ENCODE data around the gene ACOT13.
"Not testable (repeated sequence)": the region's sequence is repeated elsewhere in the genome, so short reads cannot be mapped to it uniquely, and the experiment has no call there.

Gene ACOT13

DNA sequence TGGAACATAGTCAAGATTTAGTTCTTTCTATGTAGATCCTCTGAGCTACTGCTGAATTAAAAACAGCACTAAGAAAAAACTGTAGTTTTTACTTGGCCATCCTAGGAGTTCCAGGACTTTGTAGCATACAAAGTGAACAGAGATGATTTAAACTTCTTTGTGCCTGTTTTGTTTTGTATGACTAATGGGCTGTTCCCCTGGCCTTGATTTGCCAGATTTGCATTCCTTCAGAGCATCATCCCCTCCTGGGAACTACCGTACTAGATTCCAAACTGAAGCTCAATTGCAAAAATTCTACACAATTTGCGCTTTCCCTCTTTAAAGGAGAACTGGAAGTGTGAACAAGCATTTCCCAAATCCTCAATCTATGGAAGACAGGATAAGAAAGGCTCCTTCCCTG is 23.1 kb downstream of the ACOT13 start:
- H3K4me3 ChIP-seq (ENCODE audit: low read depth, low read length) = no peak overlapping the region
- TF ChIP-seq, protein P1, sequence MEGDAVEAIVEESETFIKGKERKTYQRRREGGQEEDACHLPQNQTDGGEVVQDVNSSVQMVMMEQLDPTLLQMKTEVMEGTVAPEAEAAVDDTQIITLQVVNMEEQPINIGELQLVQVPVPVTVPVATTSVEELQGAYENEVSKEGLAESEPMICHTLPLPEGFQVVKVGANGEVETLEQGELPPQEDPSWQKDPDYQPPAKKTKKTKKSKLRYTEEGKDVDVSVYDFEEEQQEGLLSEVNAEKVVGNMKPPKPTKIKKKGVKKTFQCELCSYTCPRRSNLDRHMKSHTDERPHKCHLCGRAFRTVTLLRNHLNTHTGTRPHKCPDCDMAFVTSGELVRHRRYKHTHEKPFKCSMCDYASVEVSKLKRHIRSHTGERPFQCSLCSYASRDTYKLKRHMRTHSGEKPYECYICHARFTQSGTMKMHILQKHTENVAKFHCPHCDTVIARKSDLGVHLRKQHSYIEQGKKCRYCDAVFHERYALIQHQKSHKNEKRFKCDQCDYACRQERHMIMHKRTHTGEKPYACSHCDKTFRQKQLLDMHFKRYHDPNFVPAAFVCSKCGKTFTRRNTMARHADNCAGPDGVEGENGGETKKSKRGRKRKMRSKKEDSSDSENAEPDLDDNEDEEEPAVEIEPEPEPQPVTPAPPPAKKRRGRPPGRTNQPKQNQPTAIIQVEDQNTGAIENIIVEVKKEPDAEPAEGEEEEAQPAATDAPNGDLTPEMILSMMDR (IDR thresholded peaks at IDR 0.05; ENCODE audit: low read depth, low read length) = no peak

DNA sequence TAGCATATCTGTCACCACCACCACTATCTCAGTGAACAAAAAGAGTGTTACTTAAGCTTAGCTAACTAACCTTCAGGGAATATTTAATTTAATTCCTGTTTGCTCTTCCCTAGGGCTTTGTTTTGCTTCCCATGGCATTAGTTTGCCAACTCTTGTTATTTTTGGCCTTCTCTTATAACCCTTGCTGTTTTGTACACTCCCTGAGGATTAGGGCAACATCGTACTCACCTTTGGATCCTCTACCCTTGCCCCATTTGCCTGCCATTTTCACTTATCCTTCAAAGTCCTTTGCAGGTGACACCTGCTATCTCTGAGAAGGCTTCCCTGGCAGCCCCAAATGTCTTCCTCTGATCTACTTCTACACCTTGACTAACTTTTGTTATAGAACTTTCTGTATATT is 23.7 kb downstream of the ACOT13 start:
- TF ChIP-seq, protein P1 (IDR thresholded peaks at IDR 0.05; ENCODE audit: low read depth, low read length) = no peak
- H3K4me3 ChIP-seq (ENCODE audit: low read depth, low read length) = no peak overlapping the region

DNA sequence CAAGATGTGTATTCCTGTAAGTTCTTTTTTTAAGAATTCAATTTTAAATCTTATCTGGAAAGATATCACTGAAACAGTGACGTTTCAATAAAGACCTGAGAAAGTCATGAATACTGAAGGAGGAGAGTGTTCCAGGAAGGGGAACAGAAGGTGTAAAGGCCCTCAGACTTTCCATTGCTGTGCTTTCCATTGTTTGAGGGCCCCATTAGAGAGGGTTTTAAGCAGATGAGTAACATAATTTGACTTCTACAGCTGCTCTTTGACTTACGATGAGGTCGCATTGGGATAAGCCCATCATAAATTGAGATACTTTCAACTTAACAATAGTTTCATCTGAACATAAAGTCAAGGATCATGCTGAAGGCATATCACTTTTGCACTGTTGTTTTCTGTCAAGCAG is 24.7 kb downstream of the ACOT13 start:
- TF ChIP-seq, protein P1 (IDR thresholded peaks at IDR 0.05; ENCODE audit: low read depth, low read length) = no peak
- no peak overlapping the region for H3K4me3 ChIP-seq (ENCODE audit: low read depth, low read length)

DNA sequence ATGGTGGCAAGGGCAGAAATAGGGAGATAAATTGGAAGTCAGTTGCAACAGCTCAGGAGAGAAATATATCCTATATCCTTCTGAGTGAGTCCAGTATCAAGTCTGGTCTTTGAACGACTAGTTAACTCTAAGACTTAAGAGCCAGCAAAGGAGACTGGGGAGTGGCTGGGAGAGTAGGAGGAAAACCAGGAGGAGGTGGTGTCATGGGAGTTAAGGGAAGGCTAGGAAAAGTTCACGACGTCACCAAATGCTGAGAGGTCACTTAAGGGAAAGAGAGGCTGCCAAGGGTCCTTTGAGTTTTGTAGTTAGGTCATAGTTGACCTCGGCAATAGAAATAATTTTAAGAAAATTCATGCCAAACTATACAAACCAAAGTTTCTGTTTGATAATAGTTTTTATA is 25.1 kb downstream of the ACOT13 start:
- TF ChIP-seq, protein P1 (IDR thresholded peaks at IDR 0.05; ENCODE audit: low read depth, low read length) = no peak
- H3K4me3 ChIP-seq (ENCODE audit: low read depth, low read length) = no peak overlapping the region

DNA sequence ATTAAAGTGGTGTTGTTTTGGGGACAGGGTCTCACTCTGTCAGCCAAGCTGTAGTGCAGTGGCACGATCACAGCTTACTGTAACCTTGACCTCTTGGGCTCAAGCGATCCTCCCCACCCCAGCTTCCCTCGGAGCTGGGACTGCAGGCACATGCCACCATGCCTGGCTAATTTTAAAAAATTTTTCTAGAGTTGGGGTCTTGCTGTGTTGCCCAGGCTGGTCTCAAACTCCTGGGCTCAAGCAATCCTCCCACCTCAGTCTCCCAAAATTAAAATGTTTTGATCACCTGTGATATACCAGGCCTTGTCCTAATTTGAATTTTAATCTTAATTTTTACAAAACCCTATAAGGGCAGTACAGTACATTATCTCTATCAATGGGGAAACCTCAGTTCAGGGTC is 25.5 kb downstream of the ACOT13 start:
- H3K4me3 ChIP-seq (ENCODE audit: low read depth, low read length) = no peak overlapping the region
- TF ChIP-seq, protein P1 (IDR thresholded peaks at IDR 0.05; ENCODE audit: low read depth, low read length) = no peak

DNA sequence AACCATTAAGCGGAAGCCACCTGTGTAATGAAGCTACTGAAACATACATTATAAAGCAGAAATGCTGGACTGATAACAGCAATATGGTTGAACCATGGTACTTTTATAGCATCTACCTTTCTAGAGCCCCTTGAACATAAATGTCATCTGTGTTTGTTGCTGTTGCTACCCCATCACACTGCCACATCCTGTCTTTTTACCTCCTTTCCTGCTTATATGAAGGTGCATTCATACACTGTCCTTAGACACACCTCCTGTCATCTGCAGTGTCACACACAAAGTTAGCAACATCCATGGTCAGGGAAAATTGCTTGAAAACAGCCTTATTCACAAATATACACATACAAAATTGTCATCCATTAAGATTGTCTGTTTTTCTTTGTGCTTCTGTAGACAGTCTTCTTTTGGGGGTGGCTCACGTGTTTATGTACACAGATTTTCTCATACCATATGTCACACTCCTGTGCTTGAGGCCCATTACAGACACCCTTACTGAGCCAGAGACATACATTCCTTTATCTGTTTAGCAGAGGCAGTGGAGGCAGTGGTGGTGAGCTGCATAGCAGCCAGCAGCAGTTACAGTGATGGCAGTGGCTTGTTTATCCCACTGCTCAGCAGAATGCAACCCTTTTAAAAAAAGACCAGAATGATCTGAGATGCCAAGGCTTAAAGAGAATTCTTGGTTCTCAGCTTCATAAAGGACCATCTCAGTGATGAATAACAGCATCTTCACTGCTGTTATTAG is 26.1 kb downstream of the ACOT13 start:
- H3K4me3 ChIP-seq (ENCODE audit: low read depth, low read length) = no peak overlapping the region
- TF ChIP-seq, protein P1 (IDR thresholded peaks at IDR 0.05; ENCODE audit: low read depth, low read length) = no peak

DNA sequence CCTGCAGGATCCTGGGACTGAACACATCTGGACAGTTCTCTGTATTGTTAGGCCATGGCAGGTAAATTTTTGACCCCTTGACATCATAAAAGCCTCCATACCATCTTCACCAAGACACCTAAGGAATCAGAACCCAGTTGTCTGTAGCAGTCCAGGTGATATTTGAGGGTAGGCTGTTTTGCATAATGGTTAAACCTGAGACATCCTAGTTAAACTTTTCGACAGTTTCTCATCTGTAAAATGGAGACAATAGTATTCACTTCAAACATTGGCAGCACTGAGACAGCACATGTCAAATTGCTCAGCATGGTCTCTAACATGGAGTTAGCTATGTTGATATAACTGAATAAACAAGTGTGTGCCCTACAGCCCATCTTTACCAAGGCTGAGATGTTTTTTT is 27.3 kb downstream of the ACOT13 start:
- no peak overlapping the region for H3K4me3 ChIP-seq (ENCODE audit: low read depth, low read length)
- TF ChIP-seq, protein P1 (IDR thresholded peaks at IDR 0.05; ENCODE audit: low read depth, low read length) = no peak

DNA sequence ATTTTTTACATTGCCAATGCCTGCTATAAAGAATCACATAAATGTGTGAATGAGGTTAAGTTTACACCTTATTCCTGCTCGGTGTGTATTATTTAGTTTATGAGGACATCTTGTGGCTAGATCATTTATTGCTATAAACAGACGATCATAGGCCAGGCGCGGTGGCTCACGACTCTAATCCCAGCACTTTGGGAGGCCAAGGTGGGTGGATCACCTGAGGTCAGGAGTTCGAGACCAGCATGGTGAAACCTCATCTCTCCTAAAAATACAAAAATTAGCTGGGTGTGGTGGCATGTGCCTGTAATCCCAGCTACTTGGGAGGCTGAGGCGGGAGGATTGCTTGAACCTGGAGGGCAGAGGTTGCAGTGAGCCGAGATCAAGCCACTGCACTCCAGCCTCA is 28.8 kb downstream of the ACOT13 start:
- H3K4me3 ChIP-seq (ENCODE audit: low read depth, low read length) = not testable (repeated sequence)
